ENCODE results near the gene COL4A5.

Gene COL4A5

GRCh38 chrX:108726748-108727147, 287.1 kb downstream of the COL4A5 start:
- no peak for TF ChIP-seq CTCF (conservative IDR thresholded peaks at IDR 0.05; ENCODE audit: low read length)
- no peak for DNase-seq (ENCODE audit: low read depth)
- no peak overlapping the region for H3K4me3 ChIP-seq (ENCODE audit: low read length)

- no peak for TF ChIP-seq CTCF (conservative IDR thresholded peaks at IDR 0.05; ENCODE audit: low read length)
- DNase-seq (ENCODE audit: low read depth): no peak
- H3K4me3 ChIP-seq (ENCODE audit: low read length): no peak overlapping the region
Observed at GRCh38 chrX:108731153-108731552, 291.5 kb downstream of the COL4A5 start.

- TF ChIP-seq CTCF (conservative IDR thresholded peaks at IDR 0.05; ENCODE audit: low read length): no peak
- DNase-seq (ENCODE audit: low read depth): no peak
- no peak overlapping the region for H3K4me3 ChIP-seq (ENCODE audit: low read length)
Observed at GRCh38 chrX:108732630-108733321, 293.1 kb downstream of the COL4A5 start.

- DNase-seq (ENCODE audit: low read depth): no peak
- no peak overlapping the region for H3K4me3 ChIP-seq (ENCODE audit: low read length)
- TF ChIP-seq CTCF (conservative IDR thresholded peaks at IDR 0.05; ENCODE audit: low read length): no peak
Observed at GRCh38 chrX:108734426-108734825, 294.8 kb downstream of the COL4A5 start.

- H3K4me3 ChIP-seq (ENCODE audit: low read length): no peak overlapping the region
- TF ChIP-seq CTCF (conservative IDR thresholded peaks at IDR 0.05; ENCODE audit: low read length): no peak
- DNase-seq (ENCODE audit: low read depth): no peak
Observed at GRCh38 chrX:108735091-108735678, 295.5 kb downstream of the COL4A5 start.

GRCh38 chrX:108735679-108736508, 296.3 kb downstream of the COL4A5 start:
- no peak for TF ChIP-seq CTCF (conservative IDR thresholded peaks at IDR 0.05; ENCODE audit: low read length)
- no peak for DNase-seq (ENCODE audit: low read depth)
- H3K4me3 ChIP-seq (ENCODE audit: low read length): peak overlapping the region; percentile 22
